BLaER1 (cell line): Measurements from ENCODE around the gene DOLK.

ENCODE experiments used
- H3K27ac ChIP-seq: shearing (Covaris generic); formaldehyde crosslinking; 2 replicates; pipeline ENCODE4 v1.8.1; 2022
- H3K27me3 ChIP-seq: shearing (Covaris generic); formaldehyde crosslinking; 2 replicates; pipeline ENCODE4 v1.8.1; 2022
- H3K36me3 ChIP-seq: shearing (Covaris generic); formaldehyde crosslinking; 2 replicates; pipeline ENCODE4 v1.8.1; 2022
- H3K4me1 ChIP-seq: shearing (Covaris generic); formaldehyde crosslinking; 2 replicates; pipeline ENCODE4 v1.8.1; 2022
- H3K4me2 ChIP-seq: shearing (Covaris generic); formaldehyde crosslinking; 2 replicates; pipeline ENCODE4 v1.8.1; 2022
- H3K4me3 ChIP-seq: shearing (Covaris generic); formaldehyde crosslinking; 2 replicates; pipeline ENCODE4 v1.8.1; 2022
- H3K9ac ChIP-seq: shearing (Covaris generic); formaldehyde crosslinking; 2 replicates; pipeline ENCODE4 v1.8.1; 2022
- H3K9me3 ChIP-seq: shearing (Covaris generic); formaldehyde crosslinking; 2 replicates; pipeline ENCODE4 v1.8.1; 2022
- H4K20me1 ChIP-seq: shearing (Covaris generic); formaldehyde crosslinking; 2 replicates; pipeline ENCODE4 v1.8.1; 2022
- Cebpa-rat ChIP-seq: shearing (Covaris generic); IDR thresholded peaks from 2 replicates; pipeline ENCODE4 v1.8.1; 2022

The DOLK gene

GRCh38 chr9:128901379-128901778 is 46.0 kb downstream of the DOLK start:
- TF ChIP-seq Cebpa-rat, result no peak
- peaks cover 57% of the 10 kb centered on the region for H3K4me1 ChIP-seq
- peak overlapping the region; percentile 56; the same call in 1 of the 2 replicates for H3K9ac ChIP-seq

GRCh38 chr9:128899566-128900322 is 47.7 kb downstream of the DOLK start:
- Histone ChIP-seq H3K9ac (peak overlapping the region; percentile 8; the same call in 1 of the 2 replicates), H3K4me3 (peak overlapping the region; percentile 5; the same call in 1 of the 2 replicates), H4K20me1 (peaks cover 65% of the 10 kb centered on the region), H3K4me1 (peaks cover 64% of the 10 kb centered on the region), H3K4me2 (peak overlapping the region; percentile 65), H3K9me3 (no peaks in the 10 kb centered on the region), H3K27me3 (no peaks in the 10 kb centered on the region), H3K27ac (peak overlapping the region; percentile 76), H3K36me3 (peaks cover 68% of the 10 kb centered on the region)
- TF ChIP-seq Cebpa-rat, result peak; percentile 30; the same call in 1 of the 2 replicates

More at GRCh38 chr9:128901379-128901778, 46.0 kb downstream of the DOLK start:
- Histone ChIP-seq H3K27ac (peak overlapping the region; percentile 73; the same call in 1 of the 2 replicates), H3K9me3 (no peaks in the 10 kb centered on the region), H3K27me3 (no peaks in the 10 kb centered on the region), H3K4me3 (no peak overlapping the region), H3K4me2 (peak overlapping the region; percentile 76), H3K36me3 (peaks cover 53% of the 10 kb centered on the region), H4K20me1 (peaks cover 48% of the 10 kb centered on the region)

- H3K9ac ChIP-seq, result peak overlapping the region; percentile 8; the same call in 1 of the 2 replicates
- H3K27ac ChIP-seq, result peak overlapping the region; percentile 76
Observed at GRCh38 chr9:128898845-128899565, 48.4 kb downstream of the DOLK start.

GRCh38 chr9:128898382-128898781 is 49.0 kb downstream of the DOLK start:
- no peaks in the 10 kb centered on the region for H3K9me3 ChIP-seq
- peak overlapping the region; percentile 8; the same call in 1 of the 2 replicates for H3K9ac ChIP-seq
- peaks cover 76% of the 10 kb centered on the region for H3K36me3 ChIP-seq
- no peak overlapping the region for H3K4me3 ChIP-seq
- no peaks in the 10 kb centered on the region for H3K27me3 ChIP-seq
- H3K27ac ChIP-seq, result peak overlapping the region; percentile 76
- TF ChIP-seq Cebpa-rat, result no peak
- H3K4me1 ChIP-seq, result peaks cover 59% of the 10 kb centered on the region
- H4K20me1 ChIP-seq, result peaks cover 68% of the 10 kb centered on the region
- H3K4me2 ChIP-seq, result peak overlapping the region; percentile 65

More at GRCh38 chr9:128898845-128899565, 48.4 kb downstream of the DOLK start:
- H4K20me1 ChIP-seq, result peaks cover 65% of the 10 kb centered on the region
- peaks cover 59% of the 10 kb centered on the region for H3K4me1 ChIP-seq
- no peaks in the 10 kb centered on the region for H3K27me3 ChIP-seq
- H3K36me3 ChIP-seq, result peaks cover 70% of the 10 kb centered on the region
- H3K4me3 ChIP-seq, result peak overlapping the region; percentile 5; the same call in 1 of the 2 replicates
- no peak for TF ChIP-seq Cebpa-rat
- no peaks in the 10 kb centered on the region for H3K9me3 ChIP-seq
- peak overlapping the region; percentile 65 for H3K4me2 ChIP-seq

GRCh38 chr9:128895556-128895955 is 51.8 kb downstream of the DOLK start:
- Histone ChIP-seq H3K9ac (no peak overlapping the region), H3K27me3 (no peaks in the 10 kb centered on the region), H3K4me1 (peaks cover 48% of the 10 kb centered on the region), H3K4me2 (no peak overlapping the region), H3K36me3 (peaks cover 89% of the 10 kb centered on the region), H3K4me3 (no peak overlapping the region), H4K20me1 (peaks cover 69% of the 10 kb centered on the region), H3K27ac (no peak overlapping the region), H3K9me3 (no peaks in the 10 kb centered on the region)
- TF ChIP-seq Cebpa-rat, result no peak
